Neural cell (in vitro differentiated cells): Measurements from ENCODE around the gene TREML1.

Source experiments
- EP300 ChIP-seq: fragments of 450-650 bp; conservative IDR thresholded peaks from 2 replicates; pipeline ENCODE4 v1.6.1; 2014; ENCODE audit warnings: antibody characterized with exemption, mild to moderate bottlenecking, moderate library complexity; ENCODE audit not compliant: poor library complexity, severe bottlenecking
- EZH2 ChIP-seq: fragments of 200-600, 300-800 bp; shearing (Covaris generic), sonication (generic); IDR thresholded peaks from 2 replicates; pipeline ENCODE4 v1.6.1; 2014; ENCODE audit warnings: antibody characterized with exemption, low read length, borderline replicate concordance, mild to moderate bottlenecking; ENCODE audit not compliant: insufficient read depth, poor library complexity, severe bottlenecking
- POLR2AphosphoS5 ChIP-seq: IDR thresholded peaks from 2 replicates; pipeline ENCODE4 v1.6.1; 2012
- RAD21 ChIP-seq: fragments of 450-650 bp; conservative IDR thresholded peaks from 2 replicates; pipeline ENCODE4 v1.6.1; 2014; ENCODE audit warnings: antibody characterized with exemption, mild to moderate bottlenecking, moderate library complexity
- SMC3 ChIP-seq: fragments of 450-650 bp; conservative IDR thresholded peaks from 2 replicates; pipeline ENCODE4 v1.6.1; 2014; ENCODE audit warnings: antibody characterized with exemption, mild to moderate bottlenecking, moderate library complexity; ENCODE audit not compliant: poor library complexity
- TAF1 ChIP-seq: IDR thresholded peaks from 2 replicates; pipeline ENCODE4 v1.6.1; 2012; ENCODE audit warnings: low read depth
- TF ChIP-seq, protein P1 (sequence below): fragments of 450-650 bp; IDR thresholded peaks from 2 replicates; pipeline ENCODE4 v1.5.1; 2014; ENCODE audit warnings: antibody characterized with exemption, mild to moderate bottlenecking, moderate library complexity; ENCODE audit not compliant: poor library complexity, severe bottlenecking

DNA sequence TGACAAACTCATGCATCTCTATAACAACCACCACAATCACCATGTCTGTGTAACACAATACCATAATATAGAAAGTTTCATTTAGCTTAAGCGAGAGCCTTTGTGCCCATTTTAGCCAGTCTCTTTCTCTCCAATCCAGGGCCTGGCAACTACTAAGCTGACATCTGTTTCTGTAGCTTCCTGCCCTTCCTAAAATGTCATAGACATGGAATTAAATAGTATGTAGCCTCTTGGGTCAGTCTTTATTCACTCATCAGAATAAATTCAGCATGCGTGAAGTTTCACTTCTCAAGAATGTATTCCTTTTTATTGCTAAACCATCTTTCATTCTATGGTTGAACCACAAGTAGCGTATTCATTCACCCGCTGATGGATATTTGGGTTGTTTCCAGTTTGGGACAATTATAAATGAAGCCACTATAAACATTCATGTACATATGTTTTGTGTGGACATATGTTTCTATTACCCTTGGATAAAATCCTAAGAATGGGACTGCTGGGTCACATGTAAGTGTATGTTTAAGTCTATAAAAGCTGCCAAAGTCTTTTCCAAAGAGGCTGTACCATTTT lies 10.5 kb upstream of the TREML1 start:
- TF ChIP-seq POLR2AphosphoS5 (no peak), SMC3 (no peak), TAF1 (no peak), EP300 (no peak), EZH2 (no peak), RAD21 (no peak)
- TF ChIP-seq, protein P1, sequence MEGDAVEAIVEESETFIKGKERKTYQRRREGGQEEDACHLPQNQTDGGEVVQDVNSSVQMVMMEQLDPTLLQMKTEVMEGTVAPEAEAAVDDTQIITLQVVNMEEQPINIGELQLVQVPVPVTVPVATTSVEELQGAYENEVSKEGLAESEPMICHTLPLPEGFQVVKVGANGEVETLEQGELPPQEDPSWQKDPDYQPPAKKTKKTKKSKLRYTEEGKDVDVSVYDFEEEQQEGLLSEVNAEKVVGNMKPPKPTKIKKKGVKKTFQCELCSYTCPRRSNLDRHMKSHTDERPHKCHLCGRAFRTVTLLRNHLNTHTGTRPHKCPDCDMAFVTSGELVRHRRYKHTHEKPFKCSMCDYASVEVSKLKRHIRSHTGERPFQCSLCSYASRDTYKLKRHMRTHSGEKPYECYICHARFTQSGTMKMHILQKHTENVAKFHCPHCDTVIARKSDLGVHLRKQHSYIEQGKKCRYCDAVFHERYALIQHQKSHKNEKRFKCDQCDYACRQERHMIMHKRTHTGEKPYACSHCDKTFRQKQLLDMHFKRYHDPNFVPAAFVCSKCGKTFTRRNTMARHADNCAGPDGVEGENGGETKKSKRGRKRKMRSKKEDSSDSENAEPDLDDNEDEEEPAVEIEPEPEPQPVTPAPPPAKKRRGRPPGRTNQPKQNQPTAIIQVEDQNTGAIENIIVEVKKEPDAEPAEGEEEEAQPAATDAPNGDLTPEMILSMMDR, result no peak
